HG02588 (cell line): ENCODE results near the gene BRI3BP.

Experiments
- ATAC-seq: cut with Tn5 transposase; IDR thresholded peaks from one replicate; pipeline ENCODE4 v1.9.1; 2021; ENCODE audit warnings: mild to moderate bottlenecking, moderate library complexity; ENCODE audit not compliant: unreplicated experiment

Gene BRI3BP, protein sequence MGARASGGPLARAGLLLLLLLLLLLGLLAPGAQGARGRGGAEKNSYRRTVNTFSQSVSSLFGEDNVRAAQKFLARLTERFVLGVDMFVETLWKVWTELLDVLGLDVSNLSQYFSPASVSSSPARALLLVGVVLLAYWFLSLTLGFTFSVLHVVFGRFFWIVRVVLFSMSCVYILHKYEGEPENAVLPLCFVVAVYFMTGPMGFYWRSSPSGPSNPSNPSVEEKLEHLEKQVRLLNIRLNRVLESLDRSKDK

GRCh38 chr12:124993626-124994436 is at the start of gene BRI3BP:
BRI3BP (plus strand) TSS chr12:124993645; CDS start chr12:124993791, 146 bp downstream.
- ATAC-seq: peak; percentile 53

GRCh38 chr12:124946447-124946793 is 47.0 kb upstream of the BRI3BP start:
- ATAC-seq: no peak

GRCh38 chr12:124947013-124947412 is 46.4 kb upstream of the BRI3BP start:
- ATAC-seq: no peak

- no peak for ATAC-seq
Observed at GRCh38 chr12:124947561-124948398, 45.7 kb upstream of the BRI3BP start.

DNA sequence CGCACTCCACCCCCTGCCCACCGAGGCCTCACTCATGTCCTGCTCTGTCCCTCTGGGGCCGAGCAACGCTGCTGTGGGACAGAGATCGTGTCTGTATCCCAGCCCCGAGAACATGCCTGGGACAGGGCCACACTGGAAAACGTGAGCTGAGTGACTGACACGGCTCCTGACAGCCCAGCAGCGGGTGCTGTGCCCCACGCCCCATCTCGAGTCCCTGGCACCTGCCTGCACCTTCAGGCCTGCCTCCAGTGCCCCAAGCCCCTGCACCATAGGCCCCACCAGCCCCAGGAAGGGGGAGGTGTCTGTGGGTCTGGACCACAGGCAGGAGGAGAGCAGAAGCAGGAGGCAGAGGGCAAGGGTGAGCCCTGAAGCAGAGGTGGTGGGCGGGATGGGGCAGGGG is 44.4 kb upstream of the BRI3BP start:
- no peak for ATAC-seq

GRCh38 chr12:124949779-124950728 is 43.4 kb upstream of the BRI3BP start:
- no peak for ATAC-seq

- no peak for ATAC-seq
Observed at GRCh38 chr12:124952295-124952694, 41.1 kb upstream of the BRI3BP start.

- ATAC-seq: no peak
Observed at GRCh38 chr12:124952801-124953200, 40.6 kb upstream of the BRI3BP start.

GRCh38 chr12:124953689-124954405 is 39.6 kb upstream of the BRI3BP start:
- no peak for ATAC-seq

DNA sequence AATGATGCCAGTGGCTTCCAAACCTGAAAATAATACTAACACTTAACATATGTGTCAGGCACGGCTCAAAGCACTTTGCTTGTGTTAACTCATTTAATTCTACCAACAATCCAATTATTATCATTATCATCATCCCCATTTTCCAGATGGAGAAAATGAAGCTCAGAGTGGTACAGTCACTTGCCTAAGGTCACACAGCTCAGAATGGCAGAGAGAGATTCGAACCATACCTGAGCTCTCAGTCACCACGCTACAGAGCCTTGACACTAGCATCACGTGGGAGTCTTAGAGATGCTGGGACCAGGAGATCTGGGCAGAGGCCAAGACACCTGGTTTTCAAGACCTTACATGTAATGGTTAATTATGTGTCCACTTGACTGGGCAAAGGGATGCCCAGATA is 38.7 kb upstream of the BRI3BP start:
- no peak for ATAC-seq

DNA sequence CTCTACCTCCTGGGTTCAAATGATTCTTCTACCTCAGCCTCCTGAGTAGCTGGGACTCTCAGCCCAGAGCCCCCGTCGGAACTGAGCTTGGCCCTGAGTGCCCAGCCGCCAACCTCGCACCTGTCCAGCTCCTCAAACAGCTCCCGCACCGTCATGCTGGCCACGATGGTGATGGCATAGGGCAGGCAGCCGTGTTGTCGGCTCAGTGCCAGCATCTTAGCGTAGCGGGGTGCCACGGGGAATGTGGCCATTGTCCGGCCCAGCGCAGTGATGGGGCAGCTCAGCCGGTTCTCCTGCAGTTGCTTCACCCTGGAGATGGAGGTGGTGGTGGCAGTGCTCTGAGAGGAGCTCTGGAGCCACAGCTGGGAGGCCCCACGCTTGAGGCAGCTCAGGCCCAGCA is 36.9 kb upstream of the BRI3BP start:
- no peak for ATAC-seq

DNA sequence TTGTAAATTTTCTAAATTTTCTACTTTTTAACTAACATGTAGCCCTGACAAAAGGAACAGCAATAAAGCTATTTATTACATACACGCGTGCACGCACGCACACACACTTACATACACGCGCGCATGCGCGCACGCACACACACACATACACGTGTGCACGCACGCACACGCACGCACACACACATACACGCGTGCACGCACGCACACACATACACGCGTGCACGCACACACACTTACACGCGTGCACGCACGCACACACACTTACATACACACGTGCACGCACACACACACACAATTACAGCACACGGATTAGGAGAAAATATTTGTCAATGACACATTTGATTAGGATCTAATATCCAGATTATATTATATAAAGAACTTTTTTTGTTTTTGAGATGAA is 32.4 kb upstream of the BRI3BP start:
- ATAC-seq: no peak

DNA sequence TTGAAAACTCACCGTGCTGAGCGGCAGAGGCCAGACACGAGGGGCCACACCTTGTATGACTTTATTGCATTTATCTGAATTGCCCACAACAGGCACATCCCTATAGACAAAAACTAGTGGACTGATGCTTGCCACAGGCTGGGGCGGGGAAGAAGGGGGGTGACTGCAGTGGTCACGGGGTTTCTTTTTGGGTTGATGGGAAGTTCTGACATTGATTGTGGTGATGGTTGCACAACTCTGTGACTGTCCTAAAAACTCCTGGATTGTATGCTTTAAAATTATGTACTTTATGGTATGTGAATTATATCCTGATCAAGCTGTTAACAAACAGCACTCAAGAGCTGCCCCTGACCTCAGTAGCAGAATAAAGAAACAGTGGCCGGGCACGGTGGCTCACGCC is 30.2 kb upstream of the BRI3BP start:
- ATAC-seq: no peak

- ATAC-seq: no peak
Observed at GRCh38 chr12:124964251-124964650, 29.2 kb upstream of the BRI3BP start.

DNA sequence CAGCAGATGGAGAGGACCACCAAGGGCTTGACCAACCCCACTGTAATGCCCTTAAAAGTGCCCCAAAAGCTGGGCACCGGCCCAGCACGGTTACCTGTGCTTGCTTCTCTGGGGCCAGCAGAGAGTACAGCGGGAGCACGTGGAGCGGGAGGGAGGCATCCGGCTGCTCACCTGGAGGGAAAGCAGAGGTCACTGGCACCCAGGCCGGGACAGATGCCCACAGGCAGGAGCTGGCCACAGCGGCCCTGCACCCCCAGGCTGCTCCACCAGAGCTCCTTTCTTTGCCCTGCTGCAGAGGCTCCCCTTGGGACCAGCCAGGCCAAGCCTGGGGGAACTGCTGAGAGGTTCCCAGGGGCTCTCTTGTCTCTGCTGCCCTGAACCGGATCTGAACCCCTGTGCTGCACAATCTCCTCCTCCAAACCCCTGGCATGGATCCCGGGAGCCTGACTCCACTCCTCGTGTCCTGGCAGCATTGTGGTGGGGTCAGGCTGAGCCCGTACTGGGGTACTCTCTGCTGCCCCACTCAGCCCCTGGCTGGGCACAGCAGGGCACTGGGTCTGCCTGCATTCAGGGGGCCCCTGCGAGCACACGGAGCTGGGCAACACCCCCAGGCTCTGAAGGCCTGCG is 28.5 kb upstream of the BRI3BP start:
- ATAC-seq: no peak

DNA sequence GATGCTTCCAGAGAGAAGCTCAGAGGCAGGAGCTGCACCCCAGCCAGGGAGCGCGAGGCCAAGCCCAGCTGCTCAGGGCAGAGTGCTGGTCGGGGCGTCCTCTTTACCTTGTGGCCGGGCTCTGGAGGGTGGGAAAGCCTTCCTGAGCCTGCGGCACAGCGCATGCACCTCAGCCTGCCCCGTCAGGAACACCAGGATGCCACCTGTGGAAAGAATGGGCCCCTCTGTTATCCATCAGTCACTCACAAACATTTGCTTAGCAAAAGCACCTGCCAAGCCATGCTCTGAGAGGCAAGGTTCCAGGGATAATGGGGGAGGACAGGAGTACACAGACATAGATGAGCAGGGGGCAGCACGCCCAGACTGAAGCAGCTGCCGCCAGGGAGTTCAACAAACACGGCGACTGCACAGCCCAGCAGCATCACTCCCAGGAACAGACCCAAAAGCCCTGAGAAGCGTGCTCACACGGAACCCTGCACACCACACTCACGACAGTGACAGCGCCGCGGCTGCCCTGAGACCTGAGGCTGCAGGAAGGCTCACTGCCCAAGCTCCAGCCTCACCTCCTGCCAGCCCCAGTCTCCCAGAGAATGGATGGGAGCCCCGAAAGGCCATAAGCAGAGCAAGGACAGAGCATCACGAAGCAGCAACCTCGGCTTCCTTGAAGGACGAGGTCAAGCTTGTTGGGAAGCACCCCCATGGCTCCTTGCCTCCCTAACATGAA is 26.3 kb upstream of the BRI3BP start:
- no peak for ATAC-seq

DNA sequence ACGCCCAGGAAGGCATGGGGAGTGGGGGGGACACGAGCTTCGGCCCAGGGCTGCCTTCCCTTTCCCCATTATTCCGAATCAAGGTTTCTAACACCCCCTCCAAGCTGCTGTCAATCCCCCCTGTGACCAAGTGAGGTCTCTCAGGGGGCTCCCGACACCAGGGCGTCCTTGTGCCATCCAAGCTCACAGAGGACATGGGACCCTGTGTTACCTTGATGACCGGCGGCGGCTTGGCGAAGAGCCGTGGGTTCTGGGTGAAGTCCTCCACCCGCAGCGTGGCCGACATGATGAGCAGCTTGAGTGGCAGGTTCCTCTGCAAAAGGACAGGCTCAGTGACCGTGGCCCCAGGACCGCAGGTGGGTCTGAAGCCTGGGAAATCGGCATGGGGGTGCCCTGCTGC is 24.8 kb upstream of the BRI3BP start:
- ATAC-seq: no peak

DNA sequence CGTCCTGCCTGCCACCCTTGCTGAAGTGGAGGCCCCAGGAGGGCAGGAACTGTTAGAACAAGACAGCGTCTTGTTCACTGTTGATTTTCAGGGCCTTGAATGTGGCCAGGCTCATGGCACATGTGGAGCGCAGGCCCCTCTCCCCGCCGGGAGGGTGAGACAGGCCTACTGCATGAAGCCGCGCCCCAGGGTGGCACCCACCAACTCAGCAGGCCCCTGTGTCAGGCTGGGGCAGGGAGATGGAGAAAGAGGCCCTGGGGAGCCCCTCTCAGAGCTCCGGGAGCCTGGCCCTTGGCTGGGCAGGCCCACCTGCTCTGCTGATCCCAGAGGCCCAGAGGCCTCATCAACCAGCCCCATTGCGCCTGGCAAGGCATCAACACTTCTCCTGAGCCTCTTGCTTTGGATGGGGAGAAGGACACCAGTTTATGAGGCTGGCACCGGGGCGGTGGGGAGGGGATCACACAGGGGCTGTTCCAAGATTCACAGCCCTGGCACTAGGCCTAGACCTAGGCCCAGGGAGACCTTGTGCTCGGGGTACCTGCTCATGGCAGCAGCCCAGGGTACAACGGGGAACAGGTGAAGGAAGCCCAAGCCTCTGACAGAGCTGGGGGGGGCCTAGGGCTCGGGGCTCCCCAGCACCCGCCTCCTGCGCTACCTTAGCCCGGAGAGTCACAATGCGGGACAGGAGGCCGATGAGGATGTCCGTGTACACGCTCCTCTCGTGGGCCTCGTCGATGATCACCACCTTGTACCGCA is 22.6 kb upstream of the BRI3BP start:
- no peak for ATAC-seq
